ENCODE data around the gene NTM. TPM values are rescaled to one million over a fixed set of nuclear protein-coding genes. Genes with fewer than 3 reads are reported as not detected.

The NTM gene
- total and polyA plus RNA-seq, 2 donors (not counting 3 experiments of a cell fraction or from before 2014, with no cell fraction given) = 1.00 to 1.1 TPM

GRCh38 chr11:131868629-131869507 is 498.5 kb downstream of the NTM start:
- FAIRE-seq (peak; percentile 83), DNase-seq (ENCODE audit: low read depth, low spot score) (peak; percentile 55)
- CTCF ChIA-PET = interaction anchor here (0.7 to 10.0 kb wide), 37 partner anchors 9 to 1211 kb away, joined by 3 to 323 read pairs (median 7); no protein-coding TSS in a partner anchor
- Histone ChIP-seq H4K20me1 (replicated peaks; ENCODE audit: control insufficient read depth, extremely low read depth, insufficient read depth, low read length) (no peaks in the 10 kb centered on the region), H3K36me3 (ENCODE audit: control insufficient read depth in 2 of 2, extremely low read depth in 1 of 2, insufficient read depth in 2 of 2, low read length in 2 of 2) (no peaks in the 10 kb centered on the region), H3K4me2 (ENCODE audit: insufficient read depth, low read length) (peak overlapping the region; percentile 13), H3K9ac (replicated peaks; ENCODE audit: extremely low read depth, insufficient read depth, low read length) (no peak overlapping the region), H2AFZ (ENCODE audit: low read depth, low read length) (peak overlapping the region; percentile 40), H3K27me3 (ENCODE audit: control insufficient read depth in 2 of 2, insufficient read depth in 2 of 2, low read length in 2 of 2) (no peaks in the 10 kb centered on the region), H3K4me1 (ENCODE audit: control insufficient read depth, extremely low read depth, insufficient read depth, low read length) (peaks cover 32% of the 10 kb centered on the region), H3K79me2 (ENCODE audit: control insufficient read depth, insufficient read depth, low read length) (no peaks in the 10 kb centered on the region), H3K9me1 (replicated peaks; ENCODE audit: control insufficient read depth, extremely low read depth, insufficient read depth, low read length) (no peaks in the 10 kb centered on the region), H3K9me3 (replicated peaks; ENCODE audit: control insufficient read depth, insufficient read depth, low read length) (no peaks in the 10 kb centered on the region), H3K4me3 (replicated peaks in 1 of 3; ENCODE audit: insufficient read depth in 1 of 3, low read depth in 1 of 3, low read length in 3 of 3) (no peak overlapping the region), H3K27ac (ENCODE audit: insufficient read depth, low read depth, low read length) (peak overlapping the region; percentile 45)
- no TSS peak for BruUV-seq (replicated peaks)
- no peak for TF ChIP-seq EZH2 (IDR thresholded peaks at IDR 0.05; ENCODE audit: borderline replicate concordance, low read depth, low read length, severe bottlenecking)
- no peak for TF ChIP-seq CTCF (IDR thresholded peaks at IDR 0.05; ENCODE audit: extremely low read depth in 1 of 2, insufficient read depth in 1 of 2, low read depth in 1 of 2, low read length in 2 of 2)
- no peak for TF ChIP-seq MAX (IDR thresholded peaks at IDR 0.05; ENCODE audit: insufficient read depth, insufficient read length)
- POLR2A ChIA-PET = interaction anchor here (1.4 kb wide), 1 partner anchor 42 kb away, joined by 5 read pairs; no protein-coding TSS in a partner anchor
- intact Hi-C loops (cut with micrococcal nuclease) (loop anchor here (1.0 kb wide), 2 partner anchors 19 to 159 kb away; no protein-coding TSS in a partner anchor), dilution Hi-C loops (cut with MboI; ENCODE audit: extremely low pct_ligation_motif_present, low sequenced_read_pairs) (no loop called here)

Data from endothelial cell of umbilical vein (primary cell).